ENCODE data around the gene CCDC38. TPM values are rescaled to one million over a fixed set of nuclear protein-coding genes. Genes with fewer than 3 reads are reported as not detected.

The CCDC38 gene
- polyA plus RNA-seq, 1 experiment, result not detected

GRCh38 chr12:95986635-95987570 is 44.5 kb upstream of the CCDC38 start:
- Histone ChIP-seq H3K27me3 (ENCODE audit: control insufficient read depth, insufficient read depth, low read length) (no peaks in the 10 kb centered on the region; the same call in 1 of the 2 replicates), H3K4me3 (ENCODE audit: low read depth, low read length) (no peak overlapping the region), H3K36me3 (ENCODE audit: control insufficient read depth, insufficient read depth, low read length) (no peaks in the 10 kb centered on the region)
- TF ChIP-seq CTCF (IDR thresholded peaks at IDR 0.05; ENCODE audit: insufficient read depth, low read depth, low read length), result no peak
- ChIA-PET POLR2A (no interaction called here), CTCF (interaction anchor here (1.1 to 4.0 kb wide), 2 partner anchors 13 to 530 kb away, joined by 3 to 30 read pairs; no protein-coding TSS in a partner anchor)
- no peak for DNase-seq (ENCODE audit: low read depth)

GRCh38 chr12:95984682-95985081 is 42.3 kb upstream of the CCDC38 start:
- DNase-seq (ENCODE audit: low read depth), result no peak
- ChIA-PET POLR2A (no interaction called here), CTCF (no interaction called here)
- Histone ChIP-seq H3K27me3 (ENCODE audit: control insufficient read depth, insufficient read depth, low read length) (no peaks in the 10 kb centered on the region; the same call in 1 of the 2 replicates), H3K36me3 (ENCODE audit: control insufficient read depth, insufficient read depth, low read length) (no peaks in the 10 kb centered on the region), H3K4me3 (ENCODE audit: low read depth, low read length) (no peak overlapping the region)
- no peak for TF ChIP-seq CTCF (IDR thresholded peaks at IDR 0.05; ENCODE audit: insufficient read depth, low read depth, low read length)

GRCh38 chr12:95982602-95983001 is 40.2 kb upstream of the CCDC38 start:
- ChIA-PET CTCF (interaction anchor here (0.6 kb wide), 1 partner anchor 597 kb away, joined by 3 read pairs; no protein-coding TSS in a partner anchor), POLR2A (no interaction called here)
- no peaks in the 10 kb centered on the region for H3K36me3 ChIP-seq (ENCODE audit: control insufficient read depth, insufficient read depth, low read length)
- H3K27me3 ChIP-seq (ENCODE audit: control insufficient read depth, insufficient read depth, low read length), result no peaks in the 10 kb centered on the region
- no peak for TF ChIP-seq CTCF (IDR thresholded peaks at IDR 0.05; ENCODE audit: insufficient read depth, low read depth, low read length)
- no peak for DNase-seq (ENCODE audit: low read depth)
- no peak overlapping the region for H3K4me3 ChIP-seq (ENCODE audit: low read depth, low read length)

GRCh38 chr12:95980437-95980836 is 38.0 kb upstream of the CCDC38 start:
- TF ChIP-seq CTCF (IDR thresholded peaks at IDR 0.05; ENCODE audit: insufficient read depth, low read depth, low read length), result no peak
- H3K4me3 ChIP-seq (ENCODE audit: low read depth, low read length), result no peak overlapping the region
- no peaks in the 10 kb centered on the region for H3K36me3 ChIP-seq (ENCODE audit: control insufficient read depth, insufficient read depth, low read length)
- CTCF ChIA-PET, result interaction anchor here (0.9 kb wide), 1 partner anchor 9 kb away, joined by 3 read pairs; no protein-coding TSS in a partner anchor
- POLR2A ChIA-PET, result no interaction called here
- no peaks in the 10 kb centered on the region for H3K27me3 ChIP-seq (ENCODE audit: control insufficient read depth, insufficient read depth, low read length)
- DNase-seq (ENCODE audit: low read depth), result no peak

- no peak for DNase-seq (ENCODE audit: low read depth)
- POLR2A ChIA-PET, result no interaction called here
- Histone ChIP-seq H3K27me3 (ENCODE audit: control insufficient read depth, insufficient read depth, low read length) (no peaks in the 10 kb centered on the region), H3K4me3 (ENCODE audit: low read depth, low read length) (no peak overlapping the region), H3K36me3 (ENCODE audit: control insufficient read depth, insufficient read depth, low read length) (no peaks in the 10 kb centered on the region)
- CTCF ChIA-PET, result interaction anchor here (0.8 to 1.0 kb wide), 2 partner anchors 20 to 21 kb away, joined by 3 to 4 read pairs; no protein-coding TSS in a partner anchor
- no peak for TF ChIP-seq CTCF (IDR thresholded peaks at IDR 0.05; ENCODE audit: insufficient read depth, low read depth, low read length)
Measured at GRCh38 chr12:95978774-95979173, 36.4 kb upstream of the CCDC38 start.

All from BJ (cell line).